K562 (cell line): Measurements from ENCODE around the gene MYMK. TPM values are rescaled to one million over a fixed set of nuclear protein-coding genes. Genes with fewer than 3 reads are reported as not detected.

Experiments used
- ATAC-seq: fragments of 200-7000 bp; cut with Tn5 transposase; 3 replicates; pipeline ENCODE4 v1.9.1; 2020; ENCODE audit warnings: moderate library complexity
- BruUV-seq: library from RNA; stranded (reverse); fragments of 400-500 nt; replicated peaks from 2 replicates; lab custom pipeline; 2021; lab: Mats Ljungman, UMichigan
- CTCF ChIA-PET: fragments of 300-600 bp; formaldehyde crosslinking; extraction: SDS; loops from one replicate; lab custom pipeline; 2021; ENCODE audit warnings: low intra/inter-chr PET ratio; lab: Yijun Ruan, JAX
- POLR2A ChIA-PET: fragments of 300-600, 350-650 bp; sonication (Branson Sonifier 250); formaldehyde crosslinking; extraction: SDS; loops from one replicate; lab custom pipeline; 2021; ENCODE audit warnings: antibody characterized with exemption, inconsistent platforms; lab: Yijun Ruan, JAX
- DNase-seq, 4 experiments: peaks; one replicate each; pipeline versions ENCODE4 v3.0.0 to v3.0.0-alpha.2; 2011 to 2018; ENCODE audit warnings: low spot score in 3 of 4, mixed read lengths in 3 of 4; ENCODE audit errors: extremely low read depth in 1 of 4
- FAIRE-seq: peaks from 2 replicates; lab custom pipeline; 2011; peaks lifted over from hg19 to GRCh38; lab: Jason Lieb, UNC
- H2AFZ ChIP-seq: 2 replicates; pipeline ENCODE4 v1.6.0; 2011; ENCODE audit warnings: low read depth, low read length, control low read depth, inconsistent platforms
- H3K27ac ChIP-seq: fragments of 200-600 bp; 3 replicates; pipeline ENCODE4 v1.8.0; 2011; ENCODE audit warnings: low read depth, mild to moderate bottlenecking, control low read depth, inconsistent platforms, low read length, moderate library complexity, mixed read lengths; ENCODE audit errors: extremely low read depth
- H3K27me3 ChIP-seq, 2 experiments: fragments of 300-600 bp in 1 of 2; 2 replicates in 1 of 2; 3 replicates in 1 of 2; pipeline versions ENCODE4 v1.6.0 to v1.8.0; 2011; ENCODE audit warnings: inconsistent platforms in 2 of 2, low read length in 2 of 2, mild to moderate bottlenecking in 1 of 2, mixed read lengths in 1 of 2, moderate library complexity in 1 of 2; ENCODE audit not compliant: control insufficient read depth in 2 of 2, insufficient read depth in 2 of 2
- H3K36me3 ChIP-seq: fragments of 300-600 bp; 3 replicates; pipeline ENCODE4 v1.8.0; 2011; ENCODE audit warnings: mild to moderate bottlenecking, low read length, inconsistent platforms; ENCODE audit not compliant: control insufficient read depth, insufficient read depth
- H3K4me1 ChIP-seq, 2 experiments: fragments of 200-600 bp in 1 of 2; replicated peaks in 1 of 2; 2 replicates in 1 of 2; 3 replicates in 1 of 2; pipeline versions ENCODE4 v1.5.1 to v1.8.0; 2011; ENCODE audit warnings: inconsistent platforms in 2 of 2, low read length in 2 of 2, mild to moderate bottlenecking in 1 of 2, mixed read lengths in 1 of 2, moderate library complexity in 1 of 2; ENCODE audit not compliant: control insufficient read depth in 2 of 2, insufficient read depth in 2 of 2
- H3K4me2 ChIP-seq: 2 replicates; pipeline ENCODE4 v1.6.1; 2011; ENCODE audit warnings: low read length, control low read depth, inconsistent platforms, mixed read lengths; ENCODE audit not compliant: insufficient read depth
- H3K4me3 ChIP-seq: fragments of 200-600 bp; sonication (generic), shearing (Covaris generic); 2 replicates; pipeline ENCODE4 v1.5.1; 2016; ENCODE audit warnings: control low read depth, inconsistent platforms
- H3K79me2 ChIP-seq: fragments of 200-600 bp; 3 replicates; pipeline ENCODE4 v1.8.0; 2011; ENCODE audit warnings: low read length, inconsistent platforms; ENCODE audit not compliant: control insufficient read depth, insufficient read depth
- H3K9ac ChIP-seq, 2 experiments: 2 replicates each; pipeline versions ENCODE4 v1.6.0 to v1.6.1; 2011; ENCODE audit warnings: low read depth in 2 of 2, low read length in 2 of 2, control low read depth in 1 of 2, inconsistent platforms in 1 of 2, mild to moderate bottlenecking in 1 of 2, mixed read lengths in 1 of 2; ENCODE audit not compliant: insufficient read depth in 1 of 2
- H3K9me1 ChIP-seq: one replicate; pipeline ENCODE4 v1.6.0; 2011; ENCODE audit warnings: inconsistent platforms, mild to moderate bottlenecking, low read length, moderate library complexity; ENCODE audit not compliant: control insufficient read depth, insufficient read depth
- H3K9me3 ChIP-seq: replicated peaks from 2 replicates; pipeline ENCODE4 v1.5.1; 2011; ENCODE audit warnings: low read depth, low read length, inconsistent platforms; ENCODE audit not compliant: control insufficient read depth, insufficient read depth
- H4K20me1 ChIP-seq: replicated peaks from 2 replicates; pipeline ENCODE4 v1.6.1; 2011; ENCODE audit warnings: low read length, inconsistent platforms, mixed read lengths; ENCODE audit not compliant: control insufficient read depth, insufficient read depth
- ILF3 ChIP-seq: fragments of 450-650 bp; IDR thresholded peaks from 2 replicates; pipeline ENCODE4 v1.6.1; 2018; ENCODE audit warnings: antibody characterized with exemption, mild to moderate bottlenecking, moderate library complexity, borderline replicate concordance
- TFAP4 ChIP-seq: sonication (generic); formaldehyde crosslinking; IDR thresholded peaks from 2 replicates; pipeline ENCODE4 v1.8.0; 2022; ENCODE audit warnings: missing genetic modification reagents, mild to moderate bottlenecking, moderate library complexity, borderline replicate concordance
- WGBS: fragments of 100-300 bp; shearing (Covaris generic); methylation state at CpG from one replicate; pipeline ENCODE4 v1.1.6; 2016; ENCODE audit warnings: low coverage, mixed read lengths; ENCODE audit not compliant: insufficient coverage; ENCODE audit errors: missing lambda C conversion rate; 5-methylcytosine and 5-hydroxymethylcytosine counted together
- in situ Hi-C: fragments of 300-500 bp; cut with MboI; formaldehyde crosslinking; loops from 4 replicates; pipeline ENCODE4 v1.15.0; 2018; ENCODE audit warnings: inconsistent platforms, mixed read lengths
- intact Hi-C: fragments of 100-400 bp; cut with micrococcal nuclease; formaldehyde crosslinking; loops from 2 replicates; pipeline ENCODE4 v1.14.2; 2022
- polyA plus RNA-seq, 8 experiments: library from polyadenylated mRNA; depleted of rRNA in 4 of 8; stranded (reverse) in 5 of 8; unstranded in 3 of 8; fragments of >200 nt; fragmentation: Nextera tagmentation in 2 of 8; fragmentation: Illumina TruSeq in 1 of 8; extraction: Ambion mirVana in 2 of 8; extraction: Trizol in 1 of 8; gene quantifications; 2 replicates each; pipeline versions ENCODE4 v1.2.1 to v1.2.3, GENCODE V29; 2011 to 2014; ENCODE audit warnings: inconsistent platforms in 1 of 8, missing spikeins in 1 of 8
- total RNA-seq, 7 experiments: library from RNA; depleted of rRNA in 6 of 7; stranded (reverse); fragments of >200 nt in 6 of 7; fragmentation: Illumina TruSeq in 2 of 7; extraction: Trizol in 2 of 7; gene quantifications; 2 replicates each; pipeline versions ENCODE4 v1.2.1 to v1.2.3, GENCODE V29; 2011 to 2021; ENCODE audit warnings: low replicate concordance in 1 of 7

The MYMK gene
- total and polyA plus RNA-seq, 9 of the 15 experiments (the other 6 are each of a cell fraction or from before 2014, with no cell fraction given): not detected

- DNase-seq: peak in 3 of 4 experiments; percentile 32 to 44 (median 42)
- Histone ChIP-seq H2AFZ (no peak overlapping the region), H3K4me3 (no peak overlapping the region), H4K20me1 (no peaks in the 10 kb centered on the region), H3K27me3 (peaks cover 16 to 56% of the 10 kb centered on the region in 2 experiments), H3K9me1 (no peaks in the 10 kb centered on the region), H3K36me3 (no peaks in the 10 kb centered on the region), H3K4me2 (no peak overlapping the region), H3K4me1 (peaks cover 0 to 31% of the 10 kb centered on the region in 2 experiments; a peak in 3 of 5 replicates), H3K9me3 (no peaks in the 10 kb centered on the region), H3K79me2 (no peaks in the 10 kb centered on the region), H3K27ac (no peak overlapping the region), H3K9ac (peak overlapping the region in 1 of 2 experiments; percentile 5; a peak in 1 of 4 replicates)
- in situ Hi-C loops (loop anchor here (5.0 kb wide), 1 partner anchor 298 kb away; no protein-coding TSS in a partner anchor), intact Hi-C loops (no loop called here)
- FAIRE-seq: no peak
- no TSS peak for BruUV-seq
- no peak for TF ChIP-seq ILF3
- peak; percentile 26; the same call in 1 of the 2 replicates for TF ChIP-seq TFAP4 (CRISPR knock-in tag)
- TF ChIP-seq, all 486 proteins: peak for 1
- 0 out of 3 replicates have a peak, but pooled peaks have one; percentile 12 for ATAC-seq
- WGBS: 18% methylated on average over 16 of the region's 22 CpGs
- CTCF ChIA-PET: interaction anchor here (0.9 to 2.0 kb wide), 3 partner anchors 87 to 463 kb away, joined by 3 to 33 read pairs (median 5); no protein-coding TSS in a partner anchor
- POLR2A ChIA-PET: interaction anchor here (0.6 to 1.3 kb wide), 4 partner anchors 10 to 326 kb away, joined by 3 to 4 read pairs (median 3); no protein-coding TSS in a partner anchor
These were observed 39.9 kb downstream of the MYMK start for GRCh38 chr9:133484671-133485437.
